Measurements from ENCODE around the gene PITRM1.

DNA sequence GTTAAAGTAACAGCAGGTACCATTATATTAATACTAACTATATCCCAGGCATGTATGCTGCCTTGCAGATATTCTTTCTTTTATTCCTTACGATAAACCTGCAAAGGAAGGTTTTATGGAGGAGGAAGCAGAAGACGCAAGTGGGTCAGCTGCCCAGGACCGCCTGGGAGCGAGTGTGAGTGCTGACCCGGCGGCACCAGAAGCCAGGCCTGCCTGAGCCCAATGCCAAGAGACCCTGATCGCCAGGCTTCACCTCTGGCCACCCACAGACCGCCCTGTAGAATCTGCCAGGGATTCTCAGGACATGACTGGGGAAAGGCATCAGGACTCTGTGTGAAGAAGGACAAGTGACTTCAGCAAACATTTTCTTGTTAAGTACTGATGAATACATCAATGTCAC lies 26.3 kb downstream of the PITRM1 start:
- TF ChIP-seq, protein P1, sequence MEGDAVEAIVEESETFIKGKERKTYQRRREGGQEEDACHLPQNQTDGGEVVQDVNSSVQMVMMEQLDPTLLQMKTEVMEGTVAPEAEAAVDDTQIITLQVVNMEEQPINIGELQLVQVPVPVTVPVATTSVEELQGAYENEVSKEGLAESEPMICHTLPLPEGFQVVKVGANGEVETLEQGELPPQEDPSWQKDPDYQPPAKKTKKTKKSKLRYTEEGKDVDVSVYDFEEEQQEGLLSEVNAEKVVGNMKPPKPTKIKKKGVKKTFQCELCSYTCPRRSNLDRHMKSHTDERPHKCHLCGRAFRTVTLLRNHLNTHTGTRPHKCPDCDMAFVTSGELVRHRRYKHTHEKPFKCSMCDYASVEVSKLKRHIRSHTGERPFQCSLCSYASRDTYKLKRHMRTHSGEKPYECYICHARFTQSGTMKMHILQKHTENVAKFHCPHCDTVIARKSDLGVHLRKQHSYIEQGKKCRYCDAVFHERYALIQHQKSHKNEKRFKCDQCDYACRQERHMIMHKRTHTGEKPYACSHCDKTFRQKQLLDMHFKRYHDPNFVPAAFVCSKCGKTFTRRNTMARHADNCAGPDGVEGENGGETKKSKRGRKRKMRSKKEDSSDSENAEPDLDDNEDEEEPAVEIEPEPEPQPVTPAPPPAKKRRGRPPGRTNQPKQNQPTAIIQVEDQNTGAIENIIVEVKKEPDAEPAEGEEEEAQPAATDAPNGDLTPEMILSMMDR (IDR thresholded peaks at IDR 0.05; ENCODE audit: insufficient read depth, low read length): no peak
- TF ChIP-seq POLR2AphosphoS5 (IDR thresholded peaks at IDR 0.05; ENCODE audit: low read depth) (no peak), SPI1 (IDR thresholded peaks at IDR 0.05; ENCODE audit: borderline replicate concordance, low read depth) (no peak), GABPA (IDR thresholded peaks at IDR 0.05; ENCODE audit: low read depth) (no peak)
- TF ChIP-seq, protein P2, sequence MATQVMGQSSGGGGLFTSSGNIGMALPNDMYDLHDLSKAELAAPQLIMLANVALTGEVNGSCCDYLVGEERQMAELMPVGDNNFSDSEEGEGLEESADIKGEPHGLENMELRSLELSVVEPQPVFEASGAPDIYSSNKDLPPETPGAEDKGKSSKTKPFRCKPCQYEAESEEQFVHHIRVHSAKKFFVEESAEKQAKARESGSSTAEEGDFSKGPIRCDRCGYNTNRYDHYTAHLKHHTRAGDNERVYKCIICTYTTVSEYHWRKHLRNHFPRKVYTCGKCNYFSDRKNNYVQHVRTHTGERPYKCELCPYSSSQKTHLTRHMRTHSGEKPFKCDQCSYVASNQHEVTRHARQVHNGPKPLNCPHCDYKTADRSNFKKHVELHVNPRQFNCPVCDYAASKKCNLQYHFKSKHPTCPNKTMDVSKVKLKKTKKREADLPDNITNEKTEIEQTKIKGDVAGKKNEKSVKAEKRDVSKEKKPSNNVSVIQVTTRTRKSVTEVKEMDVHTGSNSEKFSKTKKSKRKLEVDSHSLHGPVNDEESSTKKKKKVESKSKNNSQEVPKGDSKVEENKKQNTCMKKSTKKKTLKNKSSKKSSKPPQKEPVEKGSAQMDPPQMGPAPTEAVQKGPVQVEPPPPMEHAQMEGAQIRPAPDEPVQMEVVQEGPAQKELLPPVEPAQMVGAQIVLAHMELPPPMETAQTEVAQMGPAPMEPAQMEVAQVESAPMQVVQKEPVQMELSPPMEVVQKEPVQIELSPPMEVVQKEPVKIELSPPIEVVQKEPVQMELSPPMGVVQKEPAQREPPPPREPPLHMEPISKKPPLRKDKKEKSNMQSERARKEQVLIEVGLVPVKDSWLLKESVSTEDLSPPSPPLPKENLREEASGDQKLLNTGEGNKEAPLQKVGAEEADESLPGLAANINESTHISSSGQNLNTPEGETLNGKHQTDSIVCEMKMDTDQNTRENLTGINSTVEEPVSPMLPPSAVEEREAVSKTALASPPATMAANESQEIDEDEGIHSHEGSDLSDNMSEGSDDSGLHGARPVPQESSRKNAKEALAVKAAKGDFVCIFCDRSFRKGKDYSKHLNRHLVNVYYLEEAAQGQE (IDR thresholded peaks at IDR 0.05; ENCODE audit: insufficient replicate concordance, low read depth): no peak
